HG03064 (cell line): ENCODE data around the gene WRAP53.

Source experiments
- ATAC-seq: cut with Tn5 transposase; IDR thresholded peaks from one replicate; pipeline ENCODE4 v1.9.1; 2021; ENCODE audit warnings: low read depth; ENCODE audit not compliant: unreplicated experiment

Gene WRAP53

DNA sequence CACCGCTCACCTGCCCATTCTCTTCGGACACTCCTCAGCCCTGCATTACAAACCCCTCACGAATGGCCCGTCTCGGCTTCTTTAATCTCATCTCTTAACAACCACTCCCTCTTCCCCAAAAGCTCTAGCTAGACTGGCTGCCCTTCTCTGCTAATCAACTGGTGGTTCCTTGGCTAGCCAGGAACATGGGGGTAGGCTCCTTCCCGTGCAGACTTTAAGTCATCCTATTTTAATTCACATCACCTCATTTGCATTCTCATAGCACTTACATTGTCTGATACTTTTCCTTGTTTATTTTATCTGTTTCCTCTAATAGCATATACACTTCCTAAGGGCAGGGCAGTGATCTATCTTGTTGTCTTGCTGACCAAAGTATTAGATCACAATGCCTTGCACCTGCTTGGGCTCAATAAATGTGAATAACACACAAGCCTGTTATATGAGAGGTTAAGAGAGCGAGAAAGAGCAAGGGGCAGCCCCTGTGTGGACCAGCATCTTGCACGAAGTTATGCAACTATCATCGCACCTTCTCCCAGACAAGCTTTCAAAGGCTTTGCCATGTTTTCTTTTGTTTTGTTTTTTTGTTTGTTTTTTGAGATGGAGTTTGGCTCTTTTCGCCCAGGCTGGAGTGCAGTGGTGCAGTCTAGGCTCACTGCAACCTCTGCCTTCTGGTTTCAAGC, 10.7 kb upstream of the WRAP53 start:
- no peak for ATAC-seq

- ATAC-seq, result no peak
Observed at GRCh38 chr17:7684851-7685532, 3.3 kb upstream of the WRAP53 start.

GRCh38 chr17:7685533-7686221, 2.6 kb upstream of the WRAP53 start:
- peak; percentile 42 for ATAC-seq

DNA sequence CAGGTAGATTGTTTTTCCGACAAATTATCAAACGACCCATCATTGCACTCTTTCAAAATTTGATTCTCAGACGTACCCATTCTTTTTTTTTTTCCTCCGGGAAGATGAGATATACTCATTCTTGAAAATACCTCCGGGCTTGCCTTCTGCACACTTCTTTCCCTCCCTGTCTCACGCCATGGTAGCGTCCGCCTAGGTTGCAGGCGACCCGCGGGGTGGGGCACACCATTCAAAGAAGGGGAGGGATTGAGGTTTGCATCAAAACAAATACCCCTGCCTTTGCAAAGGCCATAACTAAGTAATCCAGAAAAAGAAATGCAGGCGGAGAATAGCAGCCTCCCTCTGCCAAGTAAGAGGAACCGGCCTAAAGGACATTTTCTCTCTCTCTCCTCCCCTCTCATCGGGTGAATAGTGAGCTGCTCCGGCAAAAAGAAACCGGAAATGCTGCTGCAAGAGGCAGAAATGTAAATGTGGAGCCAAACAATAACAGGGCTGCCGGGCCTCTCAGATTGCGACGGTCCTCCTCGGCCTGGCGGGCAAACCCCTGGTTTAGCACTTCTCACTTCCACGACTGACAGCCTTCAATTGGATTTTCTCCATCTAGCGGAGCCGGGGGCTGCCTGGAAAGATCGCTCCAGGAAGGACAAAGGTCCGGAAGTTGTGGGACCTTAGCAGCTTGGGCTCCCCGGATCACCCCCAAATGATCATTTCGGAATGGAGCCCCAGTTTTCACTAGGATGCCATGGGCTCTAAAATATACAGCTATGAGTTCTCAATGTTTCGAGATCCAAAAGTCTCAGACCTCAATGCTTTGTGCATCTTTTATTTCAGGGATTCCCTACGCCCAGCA, 1.8 kb upstream of the WRAP53 start:
- ATAC-seq, result peak; percentile 38

DNA sequence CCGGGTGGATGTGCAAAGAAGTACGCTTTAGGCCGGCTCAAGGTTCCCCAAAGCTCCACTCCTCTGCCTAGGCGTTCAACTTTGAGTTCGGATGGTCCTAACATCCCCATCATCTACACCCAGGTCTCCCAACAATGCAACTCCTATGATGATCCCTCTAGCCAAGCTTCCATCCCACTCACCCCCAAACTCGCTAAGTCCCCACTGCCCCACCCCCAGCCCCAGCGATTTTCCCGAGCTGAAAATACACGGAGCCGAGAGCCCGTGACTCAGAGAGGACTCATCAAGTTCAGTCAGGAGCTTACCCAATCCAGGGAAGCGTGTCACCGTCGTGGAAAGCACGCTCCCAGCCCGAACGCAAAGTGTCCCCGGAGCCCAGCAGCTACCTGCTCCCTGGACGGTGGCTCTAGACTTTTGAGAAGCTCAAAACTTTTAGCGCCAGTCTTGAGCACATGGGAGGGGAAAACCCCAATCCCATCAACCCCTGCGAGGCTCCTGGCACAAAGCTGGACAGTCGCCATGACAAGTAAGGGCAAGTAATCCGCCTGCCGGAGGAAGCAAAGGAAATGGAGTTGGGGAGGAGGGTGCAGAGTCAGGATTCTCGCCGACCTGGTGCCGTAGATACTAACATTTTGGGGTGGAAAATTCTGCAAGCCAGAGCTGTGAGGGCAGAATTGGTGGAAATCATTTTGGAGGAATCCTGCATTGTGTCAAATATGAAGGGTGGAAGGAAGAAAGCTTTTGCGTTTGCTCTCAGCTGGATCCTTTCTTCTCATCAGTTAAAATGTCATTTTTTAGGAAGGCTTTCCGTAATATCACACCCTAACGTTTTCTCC, 987 bp upstream of the WRAP53 start, which contains the start of gene TP53:
TSS of gene TP53 (minus strand) at position 419 of the 836 bp plus-strand sequence. CDS start 10,896 bp downstream, outside the sequence.
- no peak for ATAC-seq

DNA sequence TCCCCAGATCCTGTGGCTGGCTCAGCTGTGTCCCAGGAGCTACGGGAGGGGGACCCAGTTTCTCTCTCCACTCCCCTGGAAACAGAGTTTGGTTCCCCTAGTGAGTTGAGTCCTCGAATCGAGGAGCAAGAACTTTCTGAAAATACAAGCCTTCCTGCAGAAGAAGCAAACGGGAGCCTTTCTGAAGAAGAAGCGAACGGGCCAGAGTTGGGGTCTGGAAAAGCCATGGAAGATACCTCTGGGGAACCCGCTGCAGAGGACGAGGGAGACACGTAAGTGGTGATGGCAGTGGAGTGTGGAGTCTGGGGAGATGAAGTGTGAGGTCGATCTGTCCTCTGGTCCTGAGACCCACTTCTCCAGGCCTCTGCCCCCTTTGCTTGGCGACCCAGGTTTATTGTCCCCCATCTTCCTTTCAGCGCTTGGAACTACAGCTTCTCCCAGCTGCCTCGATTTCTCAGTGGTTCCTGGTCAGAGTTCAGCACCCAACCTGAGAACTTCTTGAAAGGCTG, 585 bp downstream of the WRAP53 start:
- no peak for ATAC-seq

- ATAC-seq, result no peak
Observed at GRCh38 chr17:7695586-7695985, 7.3 kb downstream of the WRAP53 start.

GRCh38 chr17:7697828-7698588, 9.7 kb downstream of the WRAP53 start:
- ATAC-seq, result no peak

- ATAC-seq, result no peak
Observed at GRCh38 chr17:7700510-7700909, 12.2 kb downstream of the WRAP53 start.

GRCh38 chr17:7701681-7702080, 13.4 kb downstream of the WRAP53 start:
- no peak for ATAC-seq

- no peak for ATAC-seq
Observed at GRCh38 chr17:7702776-7703175, 14.5 kb downstream of the WRAP53 start.

- no peak for ATAC-seq
Observed at GRCh38 chr17:7703584-7704479, 15.6 kb downstream of the WRAP53 start.

GRCh38 chr17:7704601-7705268, 16.5 kb downstream of the WRAP53 start, which contains the start of gene EFNB3:
EFNB3 (plus strand) TSS chr17:7705202; CDS start chr17:7705599, 397 bp downstream.
- ATAC-seq, result no peak

GRCh38 chr17:7705269-7706255, 17.3 kb downstream of the WRAP53 start:
- no peak for ATAC-seq

- no peak for ATAC-seq
Observed at GRCh38 chr17:7706631-7707354, 18.5 kb downstream of the WRAP53 start.
